ENCODE data around the gene TMX1. TPM values are rescaled to one million over a fixed set of nuclear protein-coding genes. Genes with fewer than 3 reads are reported as not detected.

TMX1 gene
- total and polyA plus RNA-seq, 2 experiments from 2014 or later: 61.5 to 126 TPM

- no peaks in the 10 kb centered on the region for H3F3A ChIP-seq (replicated peaks; ENCODE audit: low read depth)
- no peak overlapping the region for H3K27ac Mint-ChIP-seq
- TF ChIP-seq ZNF114 (CRISPR knock-in tag; IDR thresholded peaks at IDR 0.05): no peak
- TF ChIP-seq ZNF331 (CRISPR knock-in tag; IDR thresholded peaks at IDR 0.05; ENCODE audit: low read depth): no peak
- no peak for TF ChIP-seq JUNB (IDR thresholded peaks at IDR 0.05; ENCODE audit: unreplicated experiment)
- no peak for TF ChIP-seq CREB1 (CRISPR knock-in tag; IDR thresholded peaks at IDR 0.05; ENCODE audit: low read depth)
- no peak for TF ChIP-seq ETS1 (IDR thresholded peaks at IDR 0.05)
- no peak for TF ChIP-seq EZH2phosphoT487 (IDR thresholded peaks at IDR 0.05; ENCODE audit: unreplicated experiment)
- TF ChIP-seq ZNF462 (CRISPR knock-in tag; IDR thresholded peaks at IDR 0.05): no peak
- TF ChIP-seq CTCF (conservative IDR thresholded peaks at IDR 0.05; ENCODE audit: low read depth in 2 of 2): no peak
- TF ChIP-seq EZH2 (IDR thresholded peaks at IDR 0.05; ENCODE audit: low read depth, unreplicated experiment): no peak
- no peak for TF ChIP-seq POLR2AphosphoS5 (IDR thresholded peaks at IDR 0.05; ENCODE audit: low read depth)
- no peak for TF ChIP-seq STAT1 (IDR thresholded peaks at IDR 0.05; ENCODE audit: unreplicated experiment)
- no peak for TF ChIP-seq NANOG (IDR thresholded peaks at IDR 0.05; ENCODE audit: borderline replicate concordance)
- no peak for TF ChIP-seq REST (IDR thresholded peaks at IDR 0.05; ENCODE audit: unreplicated experiment)
These were observed 50.1 kb downstream of the TMX1 start for GRCh38 chr14:51290132-51290531.

More at GRCh38 chr14:51290132-51290531, 50.1 kb downstream of the TMX1 start:
- H3K9me2 ChIP-seq (ENCODE audit: insufficient read depth): no peaks in the 10 kb centered on the region
- no peak overlapping the region for H3K27ac ChIP-seq (ENCODE audit: low read depth)
- Mint-ChIP-seq H3K9me3 (no peaks in the 10 kb centered on the region), H3K27me3 (ENCODE audit: insufficient read depth, low read depth, poor library complexity) (no peaks in the 10 kb centered on the region), H3K4me3 (no peak overlapping the region), H3K36me3 (ENCODE audit: low read depth) (peaks cover 4% of the 10 kb centered on the region; the same call in 2 of the 3 replicates), H3K4me1 (peaks cover 11% of the 10 kb centered on the region)
- H3K27me3 ChIP-seq (ENCODE audit: insufficient read depth): no peaks in the 10 kb centered on the region
- H4K20me1 ChIP-seq (replicated peaks; ENCODE audit: insufficient read depth): no peaks in the 10 kb centered on the region; the same call in 1 of the 2 replicates
- no peak for DNase-seq (ENCODE audit: low spot score)
- H3K4me2 ChIP-seq: no peak overlapping the region
- no peaks in the 10 kb centered on the region; the same call in 1 of the 2 replicates for H3K4me1 ChIP-seq (ENCODE audit: insufficient read depth)
- no peak overlapping the region for H2AFZ ChIP-seq
- H3K36me3 ChIP-seq (ENCODE audit: insufficient read depth): peaks cover 6% of the 10 kb centered on the region; the same call in 1 of the 2 replicates
- H3K4me3 ChIP-seq: no peak overlapping the region
- H3K79me2 ChIP-seq (replicated peaks; ENCODE audit: insufficient read depth): no peaks in the 10 kb centered on the region
- no peak for ATAC-seq

Measured in GM23338 (cell line).